SH-SY5Y (cell line): ENCODE data around the gene PSMA7.

ENCODE experiments used
- GATA2 ChIP-seq: IDR thresholded peaks from 2 replicates; pipeline ENCODE4 v1.6.1; 2011; ENCODE audit warnings: mild to moderate bottlenecking, low read depth, low read length
- GATA3 ChIP-seq: IDR thresholded peaks from 2 replicates; pipeline ENCODE4 v1.6.1; 2011; ENCODE audit warnings: low read depth, mild to moderate bottlenecking, low read length, moderate library complexity

Gene PSMA7

GRCh38 chr20:62155428-62156253 is 12.4 kb upstream of the PSMA7 start:
- TF ChIP-seq GATA3 (no peak), GATA2 (no peak)

- no peak for TF ChIP-seq GATA2
- TF ChIP-seq GATA3: no peak
Measured at GRCh38 chr20:62151835-62152364, 8.7 kb upstream of the PSMA7 start.

GRCh38 chr20:62151225-62151624 is 8.0 kb upstream of the PSMA7 start:
- no peak for TF ChIP-seq GATA2
- TF ChIP-seq GATA3: no peak

DNA sequence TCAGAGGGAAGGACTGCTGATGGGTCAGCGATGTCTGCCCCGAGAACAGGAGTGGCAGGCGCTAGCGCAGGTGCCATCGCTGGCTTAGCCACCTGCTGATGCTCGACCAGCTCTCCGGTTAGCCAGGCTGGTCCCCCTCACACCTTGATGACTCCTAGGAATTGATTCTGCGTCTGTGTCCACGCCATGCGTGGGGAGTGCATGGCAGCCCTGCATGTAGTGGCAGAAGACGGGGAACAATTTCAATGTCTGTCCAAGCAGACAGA is 7.0 kb upstream of the PSMA7 start:
- TF ChIP-seq GATA3 (no peak), GATA2 (no peak)

DNA sequence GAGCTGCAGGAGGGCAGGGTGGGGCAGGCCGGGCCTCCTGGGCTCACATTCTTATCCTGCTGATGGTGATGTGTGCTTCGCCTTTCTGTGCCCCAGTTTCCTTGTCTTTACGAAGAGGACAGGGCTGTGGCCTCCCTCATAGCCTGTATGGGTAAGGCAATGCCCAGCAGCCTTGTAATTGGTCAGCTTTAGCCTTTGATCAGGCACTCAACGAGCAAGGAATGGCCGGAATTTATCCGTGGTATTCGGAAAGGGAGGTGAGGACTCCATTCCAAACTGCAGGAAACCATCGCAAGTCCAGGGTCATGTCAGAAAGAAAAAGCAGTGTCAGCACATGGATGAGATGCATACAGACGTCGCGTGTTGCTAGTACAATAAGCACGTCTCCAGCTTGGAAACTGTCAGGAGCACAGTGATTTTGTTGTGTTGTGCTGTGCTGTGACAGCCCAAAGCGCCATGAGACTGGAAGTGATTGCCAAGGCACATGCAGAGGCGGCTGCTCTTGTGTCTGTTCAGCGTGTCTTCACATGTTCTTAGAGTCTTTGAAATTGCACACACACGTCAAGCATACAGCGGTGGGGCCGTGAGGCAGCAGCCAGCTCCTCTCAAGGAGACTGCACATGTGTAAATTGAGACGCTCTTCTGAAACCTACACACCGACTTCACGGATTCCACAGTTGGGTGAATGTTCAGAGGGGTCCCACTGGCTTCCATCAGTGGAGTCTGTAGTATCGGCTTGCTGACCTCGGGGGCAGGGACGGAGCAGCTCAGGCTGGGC is 6.5 kb upstream of the PSMA7 start:
- TF ChIP-seq GATA3: no peak
- no peak for TF ChIP-seq GATA2

DNA sequence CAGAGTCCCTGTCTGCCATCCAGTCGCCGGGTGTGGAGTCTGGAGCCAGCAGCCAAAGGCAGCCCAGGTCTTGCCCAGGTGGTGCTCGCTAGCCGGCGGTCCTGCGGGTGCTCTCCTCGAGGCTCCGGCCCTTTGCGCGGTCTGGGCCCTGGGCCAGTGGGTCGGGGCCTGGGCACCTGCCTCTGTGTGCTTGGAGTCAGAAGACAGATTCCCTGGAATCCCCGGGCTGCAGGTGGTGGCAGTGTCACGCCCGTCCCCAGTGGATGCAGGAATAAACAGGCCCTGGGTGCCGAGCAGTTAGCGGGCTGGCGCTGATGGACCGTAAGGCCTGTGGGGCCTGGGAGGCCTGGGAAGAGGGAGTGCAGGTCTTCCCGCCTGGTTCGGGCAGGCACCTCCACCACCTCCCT is 5.7 kb upstream of the PSMA7 start:
- TF ChIP-seq GATA2: no peak
- TF ChIP-seq GATA3: no peak

DNA sequence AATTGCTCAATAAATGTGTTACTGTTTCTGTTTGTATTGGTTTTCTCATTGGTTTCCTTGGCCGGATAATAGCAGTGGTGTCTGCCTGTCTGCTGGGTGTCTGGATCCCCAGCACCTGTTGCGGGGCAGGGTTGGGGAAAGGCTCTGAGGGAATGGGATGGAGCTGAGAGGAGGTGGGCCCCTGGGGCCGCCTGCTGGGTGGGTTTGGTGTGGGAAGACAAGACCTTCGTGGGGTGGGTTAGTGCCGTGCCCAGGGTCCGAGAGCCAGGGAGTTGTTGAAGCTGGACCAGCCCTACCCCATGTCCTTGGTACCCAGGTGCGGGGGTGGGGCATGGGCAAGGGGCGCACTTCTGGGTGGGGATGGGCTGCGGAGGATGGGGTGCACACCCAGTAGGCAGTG is 4.3 kb upstream of the PSMA7 start:
- TF ChIP-seq GATA2: no peak
- no peak for TF ChIP-seq GATA3

GRCh38 chr20:62147125-62147524 is 3.9 kb upstream of the PSMA7 start:
- TF ChIP-seq GATA3 (no peak), GATA2 (no peak)

GRCh38 chr20:62146019-62146755 is 3.0 kb upstream of the PSMA7 start:
- TF ChIP-seq GATA3 (no peak), GATA2 (no peak)

- TF ChIP-seq GATA2 (no peak), GATA3 (no peak)
Measured at GRCh38 chr20:62145688-62146018, 2.5 kb upstream of the PSMA7 start.

- TF ChIP-seq GATA3 (no peak), GATA2 (no peak)
Measured at GRCh38 chr20:62143957-62144825, 997 bp upstream of the PSMA7 start.

DNA sequence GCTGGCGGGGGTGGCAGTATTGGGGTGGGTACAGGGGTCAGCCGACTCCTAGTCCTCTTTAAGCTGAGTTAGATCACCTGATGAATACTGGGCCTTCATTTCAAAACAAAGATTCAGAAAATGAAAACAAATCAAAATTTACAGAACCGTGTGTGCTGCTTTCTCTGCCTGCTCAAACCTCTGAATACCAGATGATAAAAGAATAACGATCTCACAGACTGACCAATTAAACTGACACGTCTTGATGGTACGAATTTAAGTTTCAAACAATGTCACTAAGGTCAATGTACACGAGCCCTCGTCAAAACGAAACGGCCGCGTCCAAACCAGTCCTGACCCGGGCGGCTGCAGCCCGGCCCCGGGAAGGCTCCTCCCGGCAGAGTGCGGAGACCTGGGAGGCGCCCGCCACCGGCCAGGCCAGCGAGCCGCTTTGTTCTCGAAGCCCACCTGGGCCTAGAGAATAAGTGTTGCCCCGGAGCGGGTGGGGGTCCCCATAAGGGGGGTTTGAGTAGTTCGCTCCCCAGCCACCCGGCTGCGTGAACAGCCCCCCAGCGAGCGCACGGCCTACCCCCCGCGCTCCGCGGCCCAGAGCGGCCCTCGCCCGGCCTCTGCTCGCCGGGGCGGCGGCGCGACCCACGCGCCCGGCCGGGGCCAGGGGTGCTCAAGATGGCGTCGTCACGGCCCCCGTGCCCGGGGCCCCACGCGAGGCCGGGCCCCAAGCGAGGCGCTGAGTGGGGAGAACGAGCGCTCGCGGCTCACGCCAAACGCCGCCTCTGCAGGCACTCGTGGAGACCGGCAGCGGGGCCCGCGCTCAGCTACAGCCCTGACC is 728 bp downstream of the PSMA7 start:
- TF ChIP-seq GATA2: no peak
- no peak for TF ChIP-seq GATA3
